Ovary (tissue), 3 donors: ENCODE data around the gene GLIS2.

ENCODE experiments used
- POLR2A ChIP-seq: fragments of 450-650 bp; IDR thresholded peaks from one replicate; pipeline ENCODE4 v1.6.1; 2017; ENCODE audit warnings: antibody characterized with exemption, mild to moderate bottlenecking, moderate library complexity
- TF ChIP-seq, protein P1 (sequence below), 3 donors: fragments of 450-650 bp in 2 of 3; fragments of 200-600 bp in 1 of 3; IDR thresholded peaks; one replicate each; pipeline versions ENCODE4 v1.5.1 to v1.8.0; 2016 to 2022; ENCODE audit warnings: antibody characterized with exemption in 3 of 3, mild to moderate bottlenecking in 1 of 3
- donor health status: DM: no; HTN: no; CAD: no.

DNA sequence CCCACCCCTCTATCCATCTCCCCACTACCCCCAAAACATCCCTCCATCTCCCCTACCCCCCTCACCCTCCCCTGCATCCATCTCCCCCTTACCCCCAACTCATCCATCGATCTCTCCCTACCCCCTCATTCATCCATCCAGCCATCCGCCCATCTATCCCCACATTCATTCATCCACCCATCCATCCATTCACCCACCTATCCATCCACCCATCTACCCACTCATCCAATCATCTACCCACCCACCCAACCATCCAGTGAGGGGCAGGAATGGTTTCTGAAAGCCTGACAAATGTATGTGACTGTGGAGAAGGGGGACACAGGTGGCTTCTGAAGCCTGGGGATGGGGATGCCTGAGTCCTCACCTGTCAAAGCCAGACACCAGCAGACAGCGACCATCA, 44.0 kb downstream of the GLIS2 start:
- TF ChIP-seq, protein P1, sequence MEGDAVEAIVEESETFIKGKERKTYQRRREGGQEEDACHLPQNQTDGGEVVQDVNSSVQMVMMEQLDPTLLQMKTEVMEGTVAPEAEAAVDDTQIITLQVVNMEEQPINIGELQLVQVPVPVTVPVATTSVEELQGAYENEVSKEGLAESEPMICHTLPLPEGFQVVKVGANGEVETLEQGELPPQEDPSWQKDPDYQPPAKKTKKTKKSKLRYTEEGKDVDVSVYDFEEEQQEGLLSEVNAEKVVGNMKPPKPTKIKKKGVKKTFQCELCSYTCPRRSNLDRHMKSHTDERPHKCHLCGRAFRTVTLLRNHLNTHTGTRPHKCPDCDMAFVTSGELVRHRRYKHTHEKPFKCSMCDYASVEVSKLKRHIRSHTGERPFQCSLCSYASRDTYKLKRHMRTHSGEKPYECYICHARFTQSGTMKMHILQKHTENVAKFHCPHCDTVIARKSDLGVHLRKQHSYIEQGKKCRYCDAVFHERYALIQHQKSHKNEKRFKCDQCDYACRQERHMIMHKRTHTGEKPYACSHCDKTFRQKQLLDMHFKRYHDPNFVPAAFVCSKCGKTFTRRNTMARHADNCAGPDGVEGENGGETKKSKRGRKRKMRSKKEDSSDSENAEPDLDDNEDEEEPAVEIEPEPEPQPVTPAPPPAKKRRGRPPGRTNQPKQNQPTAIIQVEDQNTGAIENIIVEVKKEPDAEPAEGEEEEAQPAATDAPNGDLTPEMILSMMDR (IDR thresholded peaks at IDR 0.05): no peak
- TF ChIP-seq POLR2A: no peak
